Keratinocyte (primary cell): ENCODE results near the gene SAMD4A.

Experiments
- CTCF ChIP-seq, 3 experiments: IDR thresholded peaks in 1 of 3; conservative IDR thresholded peaks in 1 of 3; optimal IDR thresholded peaks in 1 of 3; 2 replicates in 2 of 3; 3 replicates in 1 of 3; pipeline versions ENCODE3 to v1.5.1; 2011; ENCODE audit warnings: low read length in 3 of 3, mild to moderate bottlenecking in 3 of 3, moderate library complexity in 2 of 3, control low read depth in 1 of 3, inconsistent platforms in 1 of 3; ENCODE audit not compliant: insufficient read depth in 2 of 3; ENCODE audit errors: extremely low read depth in 1 of 3
- EZH2 ChIP-seq: IDR thresholded peaks from one replicate; pipeline ENCODE4 v1.6.1; 2012; ENCODE audit warnings: inconsistent platforms, mild to moderate bottlenecking, low read length, moderate library complexity

GRCh38 chr14:54840798-54841197, 273.9 kb downstream of the SAMD4A start:
- TF ChIP-seq EZH2 (no peak), CTCF (optimal IDR thresholded peaks at IDR 0.05 in 1 of 3, IDR thresholded peaks at IDR 0.05 in 1 of 3, conservative IDR thresholded peaks at IDR 0.05 in 1 of 3; ENCODE audit: extremely low read depth in 1 of 3, insufficient read depth in 2 of 3, low read length in 3 of 3) (no peak)
